ENCODE results near the gene IL1RAPL1. TPM values are rescaled to one million over a fixed set of nuclear protein-coding genes. Genes with fewer than 3 reads are reported as not detected.

Gene IL1RAPL1
- total RNA-seq, 2 experiments from 2014 or later, result not detected

DNA sequence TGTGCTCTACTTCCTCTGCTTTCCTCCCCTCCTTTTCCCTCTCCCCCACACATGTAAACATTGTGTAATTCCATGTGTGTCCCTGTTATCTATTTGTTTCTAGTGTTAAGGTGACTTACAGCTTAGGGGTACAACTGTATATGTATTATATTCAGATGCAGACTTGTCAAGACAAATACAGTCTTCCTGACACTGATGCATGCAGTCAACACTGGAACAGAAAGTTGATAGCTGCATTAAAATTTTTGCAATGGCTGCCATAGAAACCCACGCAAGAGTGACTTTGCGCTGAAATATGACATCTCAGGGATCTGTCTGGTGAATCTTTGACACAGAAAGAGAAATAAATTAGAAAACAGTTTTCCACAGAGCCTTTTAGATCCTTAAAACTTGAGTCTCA is 656.7 kb downstream of the IL1RAPL1 start:
- no peak for DNase-seq
- Mint-ChIP-seq H3K9me3 (no peaks in the 10 kb centered on the region), H3K36me3 (ENCODE audit: low read depth) (no peaks in the 10 kb centered on the region), H3K4me3 (no peak overlapping the region), H3K4me1 (no peaks in the 10 kb centered on the region), H3K27ac (no peak overlapping the region), H3K27me3 (no peaks in the 10 kb centered on the region)
- ChIA-PET POLR2A (no interaction called here), CTCF (no interaction called here)

DNA sequence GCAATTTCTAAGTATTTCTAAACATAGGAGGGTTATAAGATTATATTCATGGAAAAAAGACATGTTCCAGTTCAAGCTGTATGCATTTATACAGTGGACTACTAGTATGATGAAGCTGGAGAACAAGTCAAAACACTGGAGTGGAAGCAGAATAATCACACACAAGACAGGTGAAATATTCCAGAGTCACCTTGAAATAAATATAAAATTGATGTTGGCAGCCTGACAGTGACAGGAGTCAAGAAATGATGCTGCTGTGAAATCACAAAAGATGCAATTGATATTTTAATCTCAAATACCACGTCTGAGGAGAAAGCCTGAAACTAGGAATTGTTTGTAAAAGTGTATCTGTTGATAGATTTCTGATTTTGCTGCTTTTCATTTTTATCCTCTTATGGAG is 667.3 kb downstream of the IL1RAPL1 start:
- H3K27ac Mint-ChIP-seq, result no peak overlapping the region

DNA sequence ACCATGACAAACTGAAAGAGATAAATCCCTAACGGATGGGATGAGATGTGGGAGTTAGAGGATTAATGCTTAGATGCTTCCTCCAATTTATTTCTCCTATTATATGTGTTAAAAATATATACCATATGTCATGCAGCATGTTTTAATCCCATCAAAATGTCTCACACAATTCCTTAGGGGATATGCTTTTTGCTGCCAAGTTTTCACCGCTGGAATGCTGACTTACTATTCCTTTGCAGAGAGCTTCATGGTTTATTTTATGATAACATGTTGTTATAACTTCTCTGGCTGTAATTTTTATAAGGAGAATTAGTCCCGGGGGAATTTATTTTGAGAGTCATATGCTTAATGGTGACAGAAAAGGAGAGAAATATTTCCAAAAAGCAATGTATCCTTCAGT is 670.3 kb downstream of the IL1RAPL1 start:
- H3K27ac Mint-ChIP-seq, result no peak overlapping the region
- DNase-seq, result no peak
- no peaks in the 10 kb centered on the region for H3K27me3 Mint-ChIP-seq
- H3K4me1 Mint-ChIP-seq, result no peaks in the 10 kb centered on the region
- no peaks in the 10 kb centered on the region for H3K9me3 Mint-ChIP-seq
- POLR2A ChIA-PET, result no interaction called here
- no peak overlapping the region for H3K4me3 Mint-ChIP-seq
- CTCF ChIA-PET, result no interaction called here
- H3K36me3 Mint-ChIP-seq (ENCODE audit: low read depth), result no peaks in the 10 kb centered on the region

More for the DNA sequence above, 667.3 kb downstream of the IL1RAPL1 start:
- ChIA-PET POLR2A (no interaction called here), CTCF (no interaction called here)
- no peaks in the 10 kb centered on the region for H3K9me3 Mint-ChIP-seq
- H3K4me1 Mint-ChIP-seq, result no peaks in the 10 kb centered on the region
- no peaks in the 10 kb centered on the region for H3K36me3 Mint-ChIP-seq (ENCODE audit: low read depth)
- H3K4me3 Mint-ChIP-seq, result no peak overlapping the region
- no peak for DNase-seq
- H3K27me3 Mint-ChIP-seq, result no peaks in the 10 kb centered on the region

DNA sequence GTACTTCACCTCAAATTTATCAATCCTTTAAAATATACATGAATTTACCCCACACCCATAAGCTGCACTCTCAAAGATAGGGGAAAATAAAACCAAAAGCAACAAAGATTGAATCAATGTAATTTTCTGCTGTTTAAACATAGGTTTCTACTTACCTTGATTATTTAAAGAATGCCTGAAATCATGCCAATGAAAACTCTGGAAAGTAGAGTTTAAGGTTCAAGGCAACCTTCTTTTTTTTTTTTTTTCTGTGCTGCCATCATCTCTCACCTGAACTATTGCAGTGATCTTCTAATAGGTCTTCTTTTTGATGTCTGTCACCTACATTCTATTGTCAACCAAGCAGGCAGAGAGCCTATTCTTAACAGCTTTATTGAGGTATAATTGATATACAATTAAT is 682.1 kb downstream of the IL1RAPL1 start:
- Mint-ChIP-seq H3K4me3 (no peak overlapping the region), H3K36me3 (ENCODE audit: low read depth) (no peaks in the 10 kb centered on the region), H3K27me3 (no peaks in the 10 kb centered on the region), H3K27ac (no peak overlapping the region), H3K4me1 (no peaks in the 10 kb centered on the region), H3K9me3 (no peaks in the 10 kb centered on the region)
- ChIA-PET POLR2A (no interaction called here), CTCF (no interaction called here)
- no peak for DNase-seq

DNA sequence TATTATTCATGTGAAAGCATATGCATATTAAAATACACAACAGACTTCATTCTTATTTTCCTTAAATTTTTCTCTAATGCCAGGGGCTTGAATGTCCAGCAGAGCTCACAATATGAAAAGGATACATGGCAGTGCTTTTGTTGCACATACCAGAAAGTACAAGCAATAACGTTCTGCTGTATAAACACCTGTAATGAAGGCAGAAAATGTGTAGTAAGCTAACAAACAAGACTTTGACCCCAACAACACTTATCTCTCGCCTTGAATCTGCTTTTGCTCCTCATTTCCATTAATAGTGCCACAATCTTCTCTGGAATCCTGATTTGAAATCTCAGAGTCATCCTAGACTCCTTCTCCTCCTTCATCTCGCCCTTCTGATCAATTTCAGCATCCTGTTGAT is 687.3 kb downstream of the IL1RAPL1 start:
- H3K36me3 Mint-ChIP-seq (ENCODE audit: low read depth), result no peaks in the 10 kb centered on the region
- DNase-seq, result no peak
- no peaks in the 10 kb centered on the region for H3K4me1 Mint-ChIP-seq
- ChIA-PET CTCF (no interaction called here), POLR2A (no interaction called here)
- H3K4me3 Mint-ChIP-seq, result no peak overlapping the region
- H3K27me3 Mint-ChIP-seq, result no peaks in the 10 kb centered on the region
- no peaks in the 10 kb centered on the region for H3K9me3 Mint-ChIP-seq
- H3K27ac Mint-ChIP-seq, result no peak overlapping the region

DNA sequence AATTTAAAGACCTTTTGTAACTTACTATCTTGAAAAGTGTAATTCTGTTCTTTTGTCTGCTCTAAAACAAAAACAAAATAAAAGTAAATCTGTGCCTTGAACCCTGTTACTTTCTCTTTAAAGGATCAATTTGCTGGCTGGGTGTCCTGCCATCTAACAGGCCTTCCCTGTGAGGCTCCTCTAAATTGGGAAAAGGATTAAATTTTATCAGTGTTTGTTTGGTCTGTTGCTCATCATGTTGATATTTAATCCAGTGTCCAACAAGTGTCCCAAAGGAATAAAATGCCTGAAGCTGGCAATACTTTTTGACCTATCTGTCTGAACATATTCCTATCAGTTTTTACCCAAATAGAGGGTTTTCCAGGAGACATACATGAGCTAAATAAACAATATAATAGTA is 688.7 kb downstream of the IL1RAPL1 start:
- H3K27me3 Mint-ChIP-seq, result no peaks in the 10 kb centered on the region
- no peak overlapping the region for H3K27ac Mint-ChIP-seq
- POLR2A ChIA-PET, result no interaction called here

DNA sequence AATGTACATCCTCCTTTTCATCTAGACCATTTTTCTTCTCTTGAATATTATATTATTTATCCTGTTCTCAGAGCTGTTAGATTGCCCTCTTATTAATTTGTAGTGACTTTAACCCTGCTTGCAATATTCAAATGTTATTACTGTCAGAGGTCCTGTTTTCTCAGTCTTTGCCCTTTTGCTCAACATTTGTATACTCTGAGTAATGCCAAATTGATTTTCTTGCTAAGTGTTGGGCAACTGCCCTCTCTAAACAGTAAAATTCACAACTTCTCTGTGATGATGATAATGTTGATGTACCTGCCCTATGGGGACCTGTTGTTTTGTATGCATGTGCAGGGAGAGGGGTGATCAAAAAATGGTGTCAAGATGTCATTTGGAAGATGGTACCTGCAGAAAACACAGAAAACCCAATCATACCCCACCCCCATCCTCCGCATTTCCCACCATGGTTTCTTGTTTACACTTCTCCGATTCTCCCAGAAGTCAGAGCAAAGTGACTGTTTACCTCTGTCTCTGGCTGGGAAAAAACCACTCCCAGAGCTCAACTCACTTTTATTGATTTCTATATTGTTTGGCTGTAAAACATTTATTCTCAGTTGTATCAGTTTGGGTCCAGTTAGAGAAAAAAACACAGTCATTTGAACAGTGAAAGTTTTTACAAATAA is 694.0 kb downstream of the IL1RAPL1 start:
- H3K4me3 Mint-ChIP-seq, result no peak overlapping the region
- no peaks in the 10 kb centered on the region for H3K27me3 Mint-ChIP-seq
- POLR2A ChIA-PET, result no interaction called here
- H3K36me3 Mint-ChIP-seq (ENCODE audit: low read depth), result no peaks in the 10 kb centered on the region
- no peaks in the 10 kb centered on the region for H3K4me1 Mint-ChIP-seq
- no peak overlapping the region for H3K27ac Mint-ChIP-seq
- DNase-seq, result no peak
- peaks cover 4% of the 10 kb centered on the region for H3K9me3 Mint-ChIP-seq
- CTCF ChIA-PET, result no interaction called here

More for the DNA sequence above, 688.7 kb downstream of the IL1RAPL1 start:
- H3K36me3 Mint-ChIP-seq (ENCODE audit: low read depth), result no peaks in the 10 kb centered on the region
- no peaks in the 10 kb centered on the region for H3K9me3 Mint-ChIP-seq
- no peak for DNase-seq
- H3K4me3 Mint-ChIP-seq, result no peak overlapping the region
- no peaks in the 10 kb centered on the region for H3K4me1 Mint-ChIP-seq
- CTCF ChIA-PET, result no interaction called here

DNA sequence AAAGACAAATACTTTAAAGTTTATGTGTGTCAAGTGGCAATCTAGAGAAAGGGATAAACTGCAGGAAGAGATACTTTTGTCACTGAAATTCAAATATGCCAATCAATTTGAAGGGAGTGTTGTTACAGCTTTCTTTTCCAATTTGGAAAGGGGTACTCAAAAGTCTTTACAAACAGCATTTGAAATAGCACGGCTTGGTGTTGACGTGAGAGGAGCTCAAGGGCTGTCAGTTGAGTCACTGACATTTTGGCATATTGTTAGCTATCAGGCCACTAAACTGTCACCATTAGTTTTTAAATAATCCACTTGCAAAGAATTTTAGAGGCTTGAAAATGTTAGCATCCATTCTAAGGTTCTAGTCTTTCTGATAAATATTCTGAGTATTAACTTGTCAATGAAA is 698.4 kb downstream of the IL1RAPL1 start:
- no peak overlapping the region for H3K4me3 Mint-ChIP-seq
- ChIA-PET POLR2A (no interaction called here), CTCF (no interaction called here)
- H3K36me3 Mint-ChIP-seq (ENCODE audit: low read depth), result no peaks in the 10 kb centered on the region
- peaks cover 4% of the 10 kb centered on the region for H3K9me3 Mint-ChIP-seq
- H3K27me3 Mint-ChIP-seq, result no peaks in the 10 kb centered on the region
- DNase-seq, result no peak
- no peaks in the 10 kb centered on the region for H3K4me1 Mint-ChIP-seq
- H3K27ac Mint-ChIP-seq, result no peak overlapping the region

DNA sequence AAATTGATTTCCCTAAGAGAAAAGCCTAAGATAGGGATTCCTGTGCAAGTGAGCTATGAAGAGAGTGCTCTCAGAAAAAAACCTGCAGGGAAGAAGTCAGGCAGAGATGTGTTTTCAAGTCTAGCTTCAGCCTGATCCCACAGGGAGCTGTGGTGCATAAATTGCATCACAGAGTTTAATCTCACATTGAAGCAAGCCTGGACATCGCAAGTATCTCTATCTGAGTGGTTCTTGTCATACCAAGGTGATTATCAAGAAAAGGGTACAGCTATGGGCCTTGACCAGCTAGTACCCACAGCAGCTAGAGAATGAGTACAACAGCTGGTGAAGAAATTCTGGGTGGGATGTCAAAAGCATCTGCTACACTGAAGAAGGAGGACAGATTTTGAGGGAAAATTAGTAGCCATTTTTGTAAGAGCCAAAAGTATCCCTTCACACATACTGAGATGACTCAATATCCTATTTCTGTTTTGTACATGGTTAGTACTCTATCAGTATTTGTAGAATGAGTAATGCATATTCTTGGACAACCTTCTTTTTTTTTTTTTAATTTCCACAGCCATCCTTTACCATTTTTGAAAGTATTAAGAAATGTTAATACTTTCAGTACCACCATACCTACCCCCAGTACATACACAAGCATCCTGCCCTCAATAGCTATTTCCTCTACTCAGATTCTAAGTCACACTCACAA is 708.9 kb downstream of the IL1RAPL1 start:
- no peaks in the 10 kb centered on the region for H3K9me3 Mint-ChIP-seq
- ChIA-PET POLR2A (no interaction called here), CTCF (no interaction called here)
- no peak overlapping the region for H3K27ac Mint-ChIP-seq
- DNase-seq, result no peak
- no peaks in the 10 kb centered on the region for H3K27me3 Mint-ChIP-seq
- H3K4me1 Mint-ChIP-seq, result no peaks in the 10 kb centered on the region
- no peaks in the 10 kb centered on the region for H3K36me3 Mint-ChIP-seq (ENCODE audit: low read depth)
- H3K4me3 Mint-ChIP-seq, result no peak overlapping the region

DNA sequence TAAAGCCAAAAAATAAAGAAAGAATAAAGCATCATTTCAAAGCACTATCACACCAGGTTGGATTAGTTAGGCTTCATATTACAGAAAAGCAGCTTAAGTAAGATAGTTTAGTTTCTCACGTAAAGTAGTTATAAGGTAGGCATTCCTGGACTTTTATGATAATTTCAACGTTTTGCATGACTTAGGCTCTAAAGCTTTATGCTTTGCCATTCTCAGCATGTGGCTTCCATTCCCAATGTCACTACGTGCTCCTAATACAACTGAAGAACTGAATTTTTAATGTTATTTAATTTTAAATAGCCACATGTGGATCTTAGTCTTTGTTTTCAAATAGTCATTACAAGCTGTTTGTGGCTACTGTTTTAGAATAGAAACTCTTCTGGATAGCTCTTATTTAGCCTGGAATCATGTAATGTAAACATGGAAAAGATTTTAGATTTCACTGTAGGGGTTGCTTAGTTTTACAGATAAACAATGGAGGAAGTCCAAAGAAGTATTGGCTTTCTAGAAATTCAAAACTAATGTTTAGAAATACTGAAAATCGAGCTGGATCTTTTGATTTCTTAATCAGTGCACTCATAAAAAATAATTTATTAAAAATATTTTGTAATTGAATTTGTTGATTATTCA is 710.0 kb downstream of the IL1RAPL1 start:
- POLR2A ChIA-PET, result no interaction called here
- Mint-ChIP-seq H3K4me1 (no peaks in the 10 kb centered on the region), H3K27me3 (no peaks in the 10 kb centered on the region), H3K27ac (no peak overlapping the region), H3K9me3 (no peaks in the 10 kb centered on the region), H3K4me3 (no peak overlapping the region), H3K36me3 (ENCODE audit: low read depth) (no peaks in the 10 kb centered on the region)
- CTCF ChIA-PET, result no interaction called here
- DNase-seq, result no peak

DNA sequence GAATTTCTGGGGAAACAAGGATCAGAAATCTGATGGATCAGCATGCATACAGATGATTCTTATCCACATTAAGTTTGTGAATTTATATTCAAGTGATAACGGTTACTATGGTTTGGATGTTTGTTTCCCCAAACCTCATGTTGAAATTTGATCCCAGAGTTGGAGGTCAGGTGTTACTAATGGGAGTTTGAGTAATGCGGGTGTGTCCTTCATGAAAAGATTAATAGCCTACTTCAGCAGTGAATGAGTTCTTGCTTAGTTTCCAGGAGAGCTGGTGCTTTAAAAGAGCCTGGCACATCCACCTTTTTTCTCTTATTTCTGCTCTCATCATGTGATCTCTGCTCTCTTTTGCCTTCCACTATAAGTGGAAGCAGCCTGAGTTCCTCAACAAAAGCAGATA is 712.4 kb downstream of the IL1RAPL1 start:
- ChIA-PET CTCF (no interaction called here), POLR2A (no interaction called here)
- DNase-seq, result no peak
- Mint-ChIP-seq H3K9me3 (no peaks in the 10 kb centered on the region), H3K4me1 (no peaks in the 10 kb centered on the region), H3K36me3 (ENCODE audit: low read depth) (no peaks in the 10 kb centered on the region), H3K27me3 (no peaks in the 10 kb centered on the region), H3K27ac (no peak overlapping the region), H3K4me3 (no peak overlapping the region)

DNA sequence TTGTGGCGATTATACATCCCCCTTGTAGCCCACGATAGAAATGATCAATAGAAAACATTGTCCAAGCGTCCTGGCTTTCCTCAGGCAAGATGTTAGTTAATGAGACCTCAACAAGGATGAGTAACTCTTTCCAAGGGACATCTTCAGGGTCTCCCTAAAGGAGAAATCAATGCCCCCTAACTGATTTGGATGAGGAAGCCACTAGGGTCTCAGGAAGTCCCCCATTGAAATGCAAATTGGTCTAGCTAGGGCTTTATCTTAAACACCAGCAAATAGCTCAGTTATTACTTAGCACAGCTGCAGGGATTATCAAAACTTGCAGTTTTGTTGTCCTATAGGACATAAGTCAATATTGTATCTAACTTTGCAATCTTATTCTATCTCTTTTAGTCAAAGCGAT is 721.5 kb downstream of the IL1RAPL1 start:
- Mint-ChIP-seq H3K4me1 (no peaks in the 10 kb centered on the region), H3K36me3 (ENCODE audit: low read depth) (no peaks in the 10 kb centered on the region), H3K27me3 (no peaks in the 10 kb centered on the region), H3K4me3 (no peak overlapping the region), H3K27ac (no peak overlapping the region), H3K9me3 (peaks cover 2% of the 10 kb centered on the region)
- CTCF ChIA-PET, result no interaction called here
- POLR2A ChIA-PET, result no interaction called here
- DNase-seq, result no peak

DNA sequence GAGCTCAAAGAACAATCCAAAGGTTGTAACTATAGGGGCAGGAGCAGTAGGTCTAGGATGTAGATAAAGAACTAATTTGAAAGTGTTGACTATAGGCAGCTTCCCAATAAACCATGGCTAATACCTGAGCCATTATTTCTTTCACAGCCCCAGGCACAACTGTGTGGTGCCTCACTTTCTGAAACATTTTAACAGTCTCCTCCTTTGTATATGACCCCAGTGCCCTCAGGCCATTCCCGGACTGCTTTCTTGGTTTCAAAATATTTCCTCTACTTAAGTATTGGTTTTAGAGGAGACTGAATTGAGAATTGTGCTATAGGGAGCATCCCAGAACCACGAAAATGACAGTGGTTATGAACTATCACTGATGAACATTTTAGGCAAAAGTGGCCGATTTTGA is 728.7 kb downstream of the IL1RAPL1 start:
- Mint-ChIP-seq H3K27ac (no peak overlapping the region), H3K36me3 (ENCODE audit: low read depth) (no peaks in the 10 kb centered on the region), H3K27me3 (no peaks in the 10 kb centered on the region), H3K4me3 (no peak overlapping the region), H3K4me1 (no peaks in the 10 kb centered on the region), H3K9me3 (peaks cover 2% of the 10 kb centered on the region)
- CTCF ChIA-PET, result no interaction called here
- POLR2A ChIA-PET, result no interaction called here
- no peak for DNase-seq

DNA sequence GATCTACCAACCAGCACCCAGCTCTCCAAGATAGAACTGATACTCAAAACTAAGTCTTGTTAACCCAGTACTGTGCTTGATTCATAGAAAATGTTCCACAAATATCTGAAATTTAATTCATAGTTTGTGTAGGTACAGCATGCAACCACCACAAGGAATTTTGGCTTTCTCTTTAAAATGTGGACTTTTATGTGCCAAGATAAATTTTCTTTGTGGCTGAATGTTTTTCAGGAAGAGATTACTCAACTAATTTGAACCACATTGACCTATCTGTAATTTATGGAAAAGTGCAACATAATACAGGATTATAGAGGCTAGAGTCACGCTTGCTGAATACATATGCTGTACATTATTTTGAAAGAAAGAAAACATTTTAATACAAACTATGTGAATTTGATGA is 730.8 kb downstream of the IL1RAPL1 start:
- ChIA-PET CTCF (no interaction called here), POLR2A (no interaction called here)
- Mint-ChIP-seq H3K4me1 (no peaks in the 10 kb centered on the region), H3K36me3 (ENCODE audit: low read depth) (no peaks in the 10 kb centered on the region), H3K9me3 (no peaks in the 10 kb centered on the region), H3K27me3 (no peaks in the 10 kb centered on the region), H3K4me3 (no peak overlapping the region), H3K27ac (no peak overlapping the region)
- no peak for DNase-seq
